ENCODE measurements around the gene PPIL1. TPM values are rescaled to one million over a fixed set of nuclear protein-coding genes. Genes with fewer than 3 reads are reported as not detected.
A peak's percentile ranks its signal among the peaks of the same experiment; 100 is the strongest.

PPIL1 gene
- total RNA-seq, 1 experiment from 2014 or later, result 24.4 TPM

DNA sequence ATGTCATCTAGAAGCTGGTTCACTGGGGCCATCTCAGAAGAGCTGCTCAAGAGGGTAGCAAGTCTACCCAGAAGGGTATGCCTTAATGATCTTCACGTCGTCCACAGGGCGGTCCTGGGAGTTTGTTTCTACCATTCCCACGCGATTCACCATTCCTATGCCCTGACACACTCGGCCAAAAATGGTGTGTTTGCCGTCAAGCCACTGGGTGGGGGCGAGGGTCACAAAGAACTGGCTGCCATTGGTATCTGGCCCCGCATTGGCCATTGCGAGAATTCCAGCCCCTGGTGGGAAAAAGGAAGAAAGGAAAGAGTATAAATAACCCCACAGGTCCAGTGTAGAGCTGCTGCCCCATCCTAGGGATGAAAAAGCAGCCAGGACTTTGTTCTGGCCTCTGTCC, 18.9 kb downstream of the PPIL1 start:
- DNase-seq (ENCODE audit: low spot score), result no peak

DNA sequence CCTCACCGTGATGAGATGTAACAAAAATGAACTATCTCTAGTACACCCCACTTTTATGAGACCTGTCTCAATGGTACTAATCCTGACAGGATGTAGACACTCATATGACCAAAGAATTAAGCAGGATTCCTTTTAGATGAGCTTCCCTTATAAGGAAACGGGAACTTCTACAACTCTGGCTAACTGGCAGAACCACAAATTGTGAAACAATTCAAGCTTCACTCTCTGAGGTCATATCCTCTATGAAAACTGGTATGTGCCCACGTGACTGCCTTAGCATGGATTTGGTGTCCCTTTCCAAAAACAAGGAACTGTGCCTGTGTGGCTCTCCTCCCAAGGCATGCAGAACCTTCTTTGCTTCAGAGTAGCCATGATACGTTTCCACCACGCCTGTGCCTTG, 21.3 kb downstream of the PPIL1 start:
- DNase-seq (ENCODE audit: low spot score), result no peak

DNA sequence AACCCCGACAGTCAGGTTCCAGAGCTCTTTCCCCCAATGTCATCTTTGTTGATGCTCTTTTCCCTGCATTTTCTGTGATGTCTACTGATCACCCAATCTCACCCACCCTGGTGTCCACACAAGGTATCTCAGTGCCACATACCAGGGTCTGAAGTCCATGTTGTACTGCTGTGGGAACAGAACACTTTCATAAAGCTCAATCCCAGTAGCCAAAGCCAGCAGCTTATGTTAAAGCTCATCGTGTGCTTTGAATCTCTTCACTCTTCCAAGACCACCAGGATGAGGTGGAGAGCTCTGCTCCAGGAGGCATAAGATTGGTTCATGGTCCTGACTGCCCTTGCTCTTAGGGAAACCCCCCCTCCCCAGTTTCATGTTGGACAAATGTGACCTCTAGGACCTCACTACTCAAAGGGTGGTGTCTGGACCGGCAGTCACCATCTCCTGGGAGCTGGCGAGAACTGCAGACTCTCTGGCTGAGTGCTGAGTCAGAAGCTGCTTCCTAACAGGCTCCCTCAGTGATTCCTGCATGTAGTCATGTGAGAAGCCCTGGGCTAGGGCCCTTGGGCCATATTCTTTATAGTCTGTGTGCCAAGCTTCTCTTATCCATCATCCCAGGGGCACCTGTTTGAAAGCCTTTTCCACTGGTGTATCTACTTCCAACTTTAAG, 22.0 kb downstream of the PPIL1 start:
- DNase-seq (ENCODE audit: low spot score), result no peak

DNA sequence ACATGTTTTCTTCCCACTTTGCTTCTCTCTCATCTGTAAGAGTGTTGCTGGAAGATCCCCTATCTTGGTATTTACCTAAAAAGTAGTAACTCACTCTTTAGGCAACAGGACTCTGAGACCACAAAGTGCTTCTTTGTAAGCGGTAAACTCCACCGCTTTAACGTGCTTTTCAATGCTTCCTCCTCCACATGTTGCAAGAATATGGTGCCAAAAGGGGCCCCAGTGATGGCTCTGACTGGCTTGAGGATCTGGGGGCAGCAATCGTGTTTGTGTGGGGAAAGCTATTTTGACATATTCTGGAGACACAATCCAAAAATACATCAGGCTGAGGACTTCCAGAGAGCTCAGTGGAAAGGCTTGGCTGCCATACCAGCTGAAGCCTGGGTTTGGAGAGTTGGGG, 23.0 kb downstream of the PPIL1 start:
- DNase-seq (ENCODE audit: low spot score), result no peak

DNA sequence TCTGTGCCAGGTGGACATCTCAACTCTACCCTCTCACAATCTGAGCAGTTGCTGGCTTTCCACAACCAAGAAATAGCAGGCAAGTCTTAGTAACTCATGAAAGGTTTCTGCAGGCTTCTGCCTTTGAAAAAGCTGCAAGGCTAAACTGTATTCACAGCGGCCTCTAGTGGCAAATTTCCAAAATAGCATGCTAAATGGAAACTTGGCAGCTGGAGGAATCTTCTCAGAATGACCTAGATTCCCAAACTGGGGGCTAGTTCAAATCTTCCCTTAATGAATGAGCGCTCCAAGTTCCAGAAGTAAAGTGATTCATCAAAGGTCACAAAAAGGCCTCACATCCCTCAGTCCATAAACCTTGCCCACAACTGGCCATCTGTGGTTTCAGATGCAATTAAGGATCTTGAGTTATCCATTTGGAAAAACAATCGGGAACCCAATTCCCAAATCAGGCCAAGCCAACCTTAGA, 23.4 kb downstream of the PPIL1 start:
- DNase-seq (ENCODE audit: low spot score), result peak; percentile 81

DNA sequence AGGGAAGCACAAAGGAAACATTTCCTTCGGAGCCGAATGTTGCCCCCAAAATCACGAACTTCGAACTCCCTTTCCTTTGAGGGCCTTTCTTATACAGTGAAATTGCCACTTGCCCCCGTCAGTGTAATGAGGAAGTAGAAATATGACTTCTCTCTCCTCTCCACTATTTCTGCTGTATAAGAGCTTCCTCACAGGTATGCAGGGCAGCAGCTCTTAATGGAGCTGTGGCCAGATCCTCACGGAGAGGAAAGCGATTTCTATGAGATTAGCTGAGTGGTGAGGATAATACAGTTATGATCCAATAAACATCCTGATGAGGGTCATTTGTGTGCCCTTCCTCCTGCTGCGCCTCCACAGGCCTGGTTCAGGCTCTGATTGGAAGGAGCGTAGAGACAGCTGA, 24.6 kb downstream of the PPIL1 start:
- no peak for DNase-seq (ENCODE audit: low spot score)

DNA sequence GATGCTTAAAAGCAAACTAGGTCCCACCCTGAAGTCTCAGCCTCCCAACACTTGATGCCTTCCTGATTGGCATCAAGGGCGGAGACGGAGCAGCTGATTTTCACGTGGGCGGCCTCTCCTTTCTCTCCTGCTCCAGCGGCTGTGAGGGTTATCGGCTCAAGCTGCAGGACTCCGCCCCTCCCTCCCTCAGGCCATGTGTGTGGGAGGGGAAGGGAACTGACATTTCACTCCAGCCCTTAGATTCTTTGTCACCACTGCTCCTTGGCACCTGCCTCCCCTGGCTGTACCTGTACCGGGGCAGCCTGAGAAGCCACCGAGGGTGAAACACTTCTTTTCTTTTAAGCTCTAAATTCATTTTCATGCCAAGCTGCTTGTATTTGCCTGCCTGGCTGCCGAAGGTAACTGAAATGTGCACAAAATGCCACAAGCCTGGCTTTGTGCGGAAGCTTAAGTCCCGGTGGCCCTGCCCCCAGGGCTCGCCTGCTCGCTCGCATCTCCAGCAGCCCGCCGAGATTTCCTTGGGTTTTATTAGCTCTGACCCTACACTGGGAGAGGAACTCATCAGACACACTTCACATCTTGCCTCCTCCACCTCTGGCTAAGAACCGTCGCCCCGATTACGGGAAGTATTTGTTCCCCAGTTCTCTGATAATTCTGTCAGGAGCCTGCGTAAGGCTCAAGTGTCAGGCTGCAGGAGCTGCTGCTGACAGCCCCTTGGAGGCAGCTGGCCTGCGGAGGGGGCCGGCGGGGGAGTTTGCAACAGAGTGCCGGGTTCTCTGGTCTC, 25.8 kb downstream of the PPIL1 start:
- peak; percentile 45 for DNase-seq (ENCODE audit: low spot score)

DNA sequence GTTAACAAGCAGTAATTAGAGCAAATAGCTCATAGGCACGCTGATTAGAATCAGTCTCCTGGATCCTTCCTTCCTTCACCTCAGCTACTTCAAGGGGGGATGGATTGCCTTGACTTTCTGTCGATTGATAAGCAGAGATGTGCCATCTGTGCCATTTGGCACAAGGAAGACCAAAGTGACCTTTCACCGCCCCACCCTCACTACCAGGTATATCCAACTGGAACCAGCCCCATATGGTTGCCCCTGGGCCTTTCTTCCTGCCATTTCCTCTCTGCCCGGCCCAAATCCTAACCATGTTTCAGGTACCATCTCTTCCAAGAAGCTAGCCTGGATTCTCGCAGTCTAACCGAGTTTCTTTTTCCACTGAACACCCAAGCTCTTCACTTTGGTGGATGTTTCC, 26.6 kb downstream of the PPIL1 start:
- no peak for DNase-seq (ENCODE audit: low spot score)

DNA sequence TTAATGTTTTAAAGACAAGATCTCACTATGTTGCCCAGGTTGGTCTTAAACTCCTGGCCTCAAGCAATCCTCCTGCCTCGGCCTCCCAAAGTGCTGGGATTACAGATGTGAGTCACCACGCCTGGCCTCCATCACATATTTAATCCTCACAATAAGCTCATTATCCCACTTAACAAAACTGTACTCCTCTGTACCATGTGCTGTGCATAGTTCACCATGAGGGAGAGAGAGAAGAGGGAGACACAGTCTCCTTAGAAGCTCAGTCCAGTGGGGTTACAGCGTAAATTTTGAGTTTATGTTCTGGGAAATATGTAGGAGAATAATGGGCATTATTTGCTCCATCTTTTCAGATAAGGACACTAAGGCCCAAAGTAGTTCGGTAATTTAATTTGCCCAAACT, 27.5 kb downstream of the PPIL1 start:
- no peak for DNase-seq (ENCODE audit: low spot score)

DNA sequence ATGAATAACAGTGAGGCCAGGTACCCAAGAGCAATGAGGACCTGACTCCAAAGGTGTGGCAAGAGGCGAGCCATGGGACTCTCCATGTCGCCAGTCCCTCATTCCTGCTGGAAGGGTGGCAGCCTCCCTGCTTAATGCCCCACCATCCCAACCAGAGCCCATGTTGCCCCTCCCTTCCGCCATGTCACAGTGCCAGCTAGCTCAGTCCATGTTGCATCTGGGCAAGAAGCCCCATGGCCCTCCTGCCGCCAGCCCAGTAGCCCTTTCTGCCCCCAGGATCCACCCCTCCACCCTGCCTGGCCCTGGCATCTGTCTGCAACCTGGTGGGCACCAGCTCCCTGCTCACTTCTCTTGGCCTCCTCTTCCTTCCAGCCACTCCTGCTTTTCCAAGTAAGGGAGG, 29.4 kb downstream of the PPIL1 start:
- no peak for DNase-seq (ENCODE audit: low spot score)

DNA sequence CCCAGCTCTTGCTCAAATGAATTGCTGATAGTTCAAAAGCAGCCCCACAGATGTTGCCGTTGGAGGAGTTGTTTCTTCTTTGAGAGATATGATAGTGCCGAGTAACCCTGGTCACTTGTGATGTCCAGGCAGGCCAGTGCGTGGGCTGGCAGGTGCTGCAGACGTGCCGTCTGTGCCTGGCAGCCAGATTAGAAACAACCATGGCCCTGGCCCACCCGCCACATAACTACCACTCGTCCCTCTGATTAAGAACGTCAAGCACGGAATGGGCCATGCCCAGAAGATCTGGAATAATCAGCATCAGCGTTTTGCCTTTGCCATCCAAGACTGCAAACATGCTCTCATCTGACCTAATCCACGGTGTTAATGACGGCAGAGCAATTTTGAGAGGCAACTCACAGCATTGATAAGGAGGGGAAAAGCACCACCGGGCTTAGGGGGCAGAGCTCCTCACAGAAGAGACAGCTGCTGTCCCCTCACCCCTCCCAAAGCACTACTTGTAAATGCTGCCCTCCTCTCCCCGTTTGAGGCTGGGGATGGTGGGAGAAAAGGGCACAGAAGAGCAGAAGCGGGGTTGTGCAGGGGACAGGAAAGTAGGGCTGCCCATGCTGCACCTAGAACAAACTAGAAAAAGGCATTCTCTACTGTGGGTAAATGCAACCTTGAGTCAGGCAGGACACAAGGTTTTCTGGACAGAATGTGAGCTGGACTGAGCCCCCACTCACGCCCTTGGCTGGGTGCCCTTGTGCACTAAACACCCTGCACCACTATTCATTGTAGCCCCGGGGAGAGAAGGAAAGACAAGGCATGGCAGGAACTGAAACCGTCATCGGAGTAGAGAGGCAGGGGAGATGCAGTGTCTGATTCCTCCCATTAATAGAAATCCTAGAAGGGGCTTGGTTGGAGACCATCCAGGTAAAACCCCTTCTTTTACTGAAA, 30.1 kb downstream of the PPIL1 start:
- DNase-seq (ENCODE audit: low spot score), result no peak

DNA sequence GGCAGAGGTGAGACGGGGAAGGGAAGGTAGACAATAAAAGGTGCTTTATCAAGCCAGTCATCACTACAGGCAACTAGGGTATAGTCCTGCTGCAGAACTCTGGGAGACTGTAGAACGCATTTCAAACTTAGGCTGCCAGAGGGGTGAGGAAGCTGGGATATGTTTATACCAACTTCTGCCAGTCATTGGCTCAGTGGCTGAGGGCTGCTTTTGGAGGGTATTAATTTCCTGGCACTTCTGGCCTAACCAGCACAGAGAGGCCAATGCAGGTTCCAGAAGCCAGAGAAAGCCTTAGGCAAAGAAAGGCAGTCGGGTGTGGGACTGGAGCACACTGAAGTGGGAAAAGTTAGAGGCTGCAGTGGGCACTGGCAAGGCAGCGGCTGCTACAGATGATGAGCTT, 31.4 kb downstream of the PPIL1 start:
- no peak for DNase-seq (ENCODE audit: low spot score)

DNA sequence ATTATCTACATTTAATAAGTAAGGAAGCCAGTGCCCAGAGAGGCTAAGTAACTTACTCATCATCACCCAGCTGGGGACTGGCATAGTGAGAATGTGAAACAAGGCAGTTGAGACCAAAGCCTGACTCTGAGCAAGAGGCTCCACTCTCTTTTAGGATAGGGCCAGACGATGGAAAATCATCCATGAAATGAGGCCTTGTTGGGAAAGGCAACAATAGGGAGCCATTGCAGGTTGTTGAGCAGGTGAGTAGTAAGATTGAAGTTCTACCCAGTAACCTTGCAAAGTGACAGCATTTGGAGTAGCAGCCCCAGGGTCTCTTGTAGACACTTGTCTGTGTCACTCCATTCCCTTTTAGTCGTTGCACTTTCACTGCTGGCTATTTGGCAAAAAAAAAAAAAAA, 32.8 kb downstream of the PPIL1 start:
- no peak for DNase-seq (ENCODE audit: low spot score)

DNA sequence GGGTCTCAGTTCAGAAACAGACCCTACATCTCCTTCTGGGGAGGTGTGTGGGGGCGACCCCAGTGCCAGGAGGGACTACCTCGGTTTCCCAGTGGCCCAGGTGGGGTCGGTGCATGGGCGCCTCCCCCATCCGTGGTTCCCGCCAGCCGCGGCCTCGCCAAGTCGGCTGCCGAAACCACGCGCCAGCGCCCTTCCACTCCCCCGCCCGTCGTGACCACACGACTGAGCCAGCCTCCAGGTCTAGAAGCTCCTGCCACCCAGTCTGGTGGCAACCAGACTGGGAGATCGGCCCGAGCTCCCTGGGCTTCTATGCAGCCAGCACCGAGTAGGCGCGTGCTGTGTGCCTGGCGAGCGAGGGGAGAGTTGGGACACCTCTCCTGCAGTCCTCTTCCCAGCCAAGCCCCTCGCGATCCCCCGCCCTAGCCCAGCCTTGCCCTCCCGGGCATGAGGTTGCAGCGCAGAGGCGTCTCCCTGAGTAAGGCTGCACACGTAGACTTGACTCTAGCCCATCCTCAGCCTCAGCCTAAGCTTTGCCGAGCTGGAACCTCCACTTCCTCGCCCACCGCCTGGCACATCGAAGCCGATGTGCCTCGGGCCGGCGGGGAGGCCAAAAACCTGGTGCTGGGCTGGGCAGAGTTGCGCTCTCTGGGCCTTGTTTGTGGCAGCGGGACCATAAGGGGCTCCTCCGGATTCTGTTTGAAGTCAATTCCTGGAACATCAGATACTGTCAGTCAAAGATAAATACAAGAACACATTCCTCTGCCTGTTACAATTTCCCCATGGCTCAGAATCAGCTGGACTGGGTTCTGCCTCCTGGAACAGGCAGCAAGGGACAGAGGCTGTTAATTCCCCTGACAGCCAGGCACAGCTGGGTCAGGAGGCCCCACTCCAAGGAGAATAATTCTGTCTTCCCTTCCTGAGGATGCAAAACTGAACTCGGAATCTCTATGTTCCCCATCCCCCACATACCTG, 33.9 kb downstream of the PPIL1 start:
- DNase-seq (ENCODE audit: low spot score), result no peak

DNA sequence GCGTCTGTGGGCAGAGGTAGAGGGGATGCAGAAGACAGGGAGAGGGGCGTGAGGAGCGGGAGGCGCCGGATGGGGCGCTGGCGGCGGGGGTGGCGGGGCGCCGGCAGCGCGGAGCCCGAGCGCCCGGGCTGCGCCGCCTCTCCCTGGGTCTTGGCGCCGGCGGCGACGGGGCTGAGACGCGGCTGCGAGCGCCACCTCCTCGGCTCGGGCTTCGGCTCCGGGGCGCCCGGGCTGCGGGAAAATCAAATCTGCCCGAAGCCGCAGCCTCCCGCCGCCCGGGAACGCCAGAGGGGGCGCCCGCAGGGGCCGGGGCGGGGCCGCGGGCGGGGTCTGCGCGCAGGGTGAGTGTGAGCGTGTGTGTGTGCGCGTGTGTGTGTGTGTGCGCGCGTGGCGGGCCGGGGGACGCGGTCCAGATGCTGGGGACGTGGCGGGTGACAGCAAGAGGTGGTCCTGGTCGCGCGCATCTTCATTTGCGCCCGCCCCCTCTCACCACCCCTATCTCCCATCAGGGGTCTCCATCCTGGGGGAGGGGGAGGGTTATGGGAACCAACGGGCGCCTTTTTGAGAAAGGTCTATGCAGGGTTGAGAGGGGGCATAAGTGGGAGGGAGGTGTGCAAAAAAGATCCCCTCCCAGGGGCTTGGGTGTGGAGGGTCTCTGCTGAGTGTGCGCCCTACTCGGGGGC, 34.7 kb downstream of the PPIL1 start:
- no peak for DNase-seq (ENCODE audit: low spot score)

DNA sequence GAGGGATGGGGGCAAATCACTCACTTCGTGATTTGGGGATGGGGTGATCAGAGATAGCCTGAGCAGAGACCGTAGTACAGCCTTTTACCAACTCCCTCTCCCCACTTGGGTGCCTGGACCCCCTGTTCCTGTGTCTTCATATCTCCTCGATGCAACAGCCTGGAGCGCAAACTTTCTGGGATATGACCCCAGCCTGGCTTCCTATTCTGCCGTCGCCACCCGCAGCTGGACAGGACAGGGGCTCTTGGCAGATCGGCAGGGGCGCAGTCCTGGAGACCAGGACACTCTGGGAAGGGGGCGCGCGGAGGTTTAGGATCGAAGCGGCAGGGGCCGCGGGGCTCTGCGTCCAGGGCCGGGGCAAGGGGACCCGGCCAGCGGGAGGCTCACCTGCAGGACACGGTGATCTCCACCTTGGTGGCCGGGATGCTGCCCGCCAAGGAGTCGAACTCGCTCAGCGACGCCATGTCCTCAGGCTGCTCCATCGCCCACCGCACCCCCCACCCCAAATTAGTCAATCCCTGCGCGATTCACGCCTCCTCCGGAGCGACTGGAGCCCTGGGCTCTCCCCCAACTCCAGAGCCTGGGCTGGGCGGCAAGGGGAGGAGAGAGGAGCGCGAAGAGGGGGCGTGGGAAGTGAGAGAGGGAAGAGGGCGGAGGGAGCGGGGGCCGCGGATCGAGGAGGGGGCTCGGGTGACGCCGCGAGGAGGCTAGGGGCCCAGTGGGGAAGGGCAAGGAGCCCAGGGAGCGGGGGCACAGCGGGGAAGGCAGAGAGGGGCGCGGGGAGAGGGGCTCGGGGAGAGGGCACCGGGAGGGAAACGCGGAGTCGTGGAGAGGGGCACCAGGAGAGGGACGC, 35.5 kb downstream of the PPIL1 start, which contains the start of gene CPNE5:
CPNE5 (minus strand) TSS at position 549 of the 853 bp plus-strand sequence; CDS start at position 482, 67 bp downstream.
- no peak for DNase-seq (ENCODE audit: low spot score)

DNA sequence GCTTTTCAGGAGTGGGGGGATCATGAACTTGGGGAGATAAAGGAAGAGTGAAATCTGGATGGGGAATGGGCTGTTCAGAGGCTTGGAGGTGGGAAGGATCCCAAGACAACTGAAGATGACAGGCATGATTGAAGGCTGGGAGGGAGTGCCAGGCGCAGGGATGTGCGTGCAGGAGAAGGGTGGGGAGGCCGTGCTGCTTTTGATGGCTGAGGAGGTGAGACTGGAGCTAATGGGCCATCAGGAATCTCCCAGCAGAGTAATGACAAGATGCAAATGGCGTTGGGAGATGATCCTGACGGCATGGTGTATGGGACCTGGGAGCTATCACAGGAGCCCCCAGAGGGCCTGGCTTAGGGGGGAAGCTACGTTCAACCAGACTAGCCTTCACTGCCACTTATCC, 36.9 kb downstream of the PPIL1 start:
- no peak for DNase-seq (ENCODE audit: low spot score)

DNA sequence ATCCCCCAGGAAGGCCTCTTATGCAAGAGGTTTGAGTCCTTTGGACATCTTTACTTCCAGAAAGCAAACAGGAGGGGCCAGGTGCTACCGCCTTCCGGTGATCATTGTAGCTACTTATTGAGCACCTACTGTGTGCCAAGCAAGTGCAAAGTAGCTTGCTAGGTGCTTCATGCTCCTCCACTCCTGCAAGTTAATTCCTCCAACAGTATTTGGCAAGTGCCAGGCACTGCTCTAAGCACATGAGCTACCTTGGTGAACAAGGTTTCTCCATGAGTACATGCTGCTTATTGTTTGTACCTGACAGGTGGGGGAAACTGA, 37.6 kb downstream of the PPIL1 start:
- DNase-seq (ENCODE audit: low spot score), result no peak
